K562 (cell line): Measurements from ENCODE around the gene MLLT1. TPM values are rescaled to one million over a fixed set of nuclear protein-coding genes. Genes with fewer than 3 reads are reported as not detected.

Source experiments
- BDP1 ChIP-seq: IDR thresholded peaks from 3 replicates; pipeline ENCODE4 v1.6.1; 2011; ENCODE audit not compliant: insufficient read length, insufficient read depth
- CAMTA2 ChIP-seq: fragments of 250-450 bp; sonication (Bioruptor Pico); conservative IDR thresholded peaks from 2 replicates; pipeline ENCODE4 v1.5.1; 2022
- CEBPG ChIP-seq, 3 experiments: fragments of 200-800 bp in 1 of 3; sonication (Bioruptor generic) in 1 of 3; sonication (generic) in 1 of 3; formaldehyde crosslinking in 1 of 3; IDR thresholded peaks in 2 of 3; conservative IDR thresholded peaks in 1 of 3; 2 replicates each; pipeline versions ENCODE4 v1.6.1 to v1.8.0; 2016 to 2022; ENCODE audit warnings: missing compliant biosample characterization in 2 of 3, missing genetic modification characterization in 2 of 3, mild to moderate bottlenecking in 1 of 3, missing genetic modification reagents in 1 of 3
- CHAMP1 ChIP-seq: fragments of 450-650 bp; IDR thresholded peaks from 2 replicates; pipeline ENCODE4 v1.6.1; 2016; ENCODE audit warnings: mild to moderate bottlenecking
- EZH2 ChIP-seq: IDR thresholded peaks from 2 replicates; pipeline ENCODE4 v1.6.1; 2012; ENCODE audit warnings: low read depth, mild to moderate bottlenecking, inconsistent platforms, low read length, borderline replicate concordance
- IFI16 ChIP-seq: fragments of 250-450 bp; sonication (Bioruptor Pico); IDR thresholded peaks from 2 replicates; pipeline ENCODE4 v2.1.2; 2022; ENCODE audit warnings: mild to moderate bottlenecking, inconsistent platforms
- KLF6 ChIP-seq: fragments of 250-450 bp; sonication (Bioruptor Pico); IDR thresholded peaks from 2 replicates; pipeline ENCODE4 v1.4.0; 2020; ENCODE audit warnings: mild to moderate bottlenecking, moderate library complexity, borderline replicate concordance
- LEF1 ChIP-seq: fragments of 450-650 bp; IDR thresholded peaks from 2 replicates; pipeline ENCODE4 v1.6.1; 2016; ENCODE audit warnings: mild to moderate bottlenecking
- MCM3 ChIP-seq: fragments of 450-650 bp; IDR thresholded peaks from 2 replicates; pipeline ENCODE4 v1.6.1; 2016
- NR2C1 ChIP-seq, 2 experiments: fragments of 450-650 bp; IDR thresholded peaks; 2 replicates each; pipeline ENCODE4 v1.6.1; 2017; ENCODE audit warnings: mild to moderate bottlenecking in 2 of 2, antibody characterized with exemption in 1 of 2, inconsistent platforms in 1 of 2, missing compliant biosample characterization in 1 of 2, missing genetic modification characterization in 1 of 2
- RCOR1 ChIP-seq, 2 experiments: IDR thresholded peaks; 2 replicates each; pipeline ENCODE4 v1.6.1; 2012; ENCODE audit warnings: low read depth in 2 of 2, low read length in 2 of 2, borderline replicate concordance in 1 of 2, improper control_type of control experiment in 1 of 2
- RUNX1 ChIP-seq: sonication (generic); IDR thresholded peaks from 2 replicates; pipeline ENCODE4 v1.6.1; 2016; ENCODE audit warnings: antibody characterized with exemption, low read depth
- SMARCA5 ChIP-seq: fragments of 450-650 bp; IDR thresholded peaks from 2 replicates; pipeline ENCODE4 v1.6.1; 2016
- VEZF1 ChIP-seq: fragments of 200-800 bp; sonication (Bioruptor generic); IDR thresholded peaks from 2 replicates; pipeline ENCODE4 v1.6.1; 2017; ENCODE audit warnings: missing genetic modification characterization, missing compliant biosample characterization
- ZFX ChIP-seq: sonication (generic); formaldehyde crosslinking; IDR thresholded peaks from 2 replicates; pipeline ENCODE4 v1.8.0; 2022; ENCODE audit warnings: mild to moderate bottlenecking, missing genetic modification reagents, moderate library complexity
- ZNF79 ChIP-seq: fragments of 250-450 bp; sonication (Bioruptor Pico); IDR thresholded peaks from 2 replicates; pipeline ENCODE4 v1.4.0; 2020; ENCODE audit warnings: low read depth, mild to moderate bottlenecking, moderate library complexity
- polyA plus RNA-seq, 8 experiments: library from polyadenylated mRNA; depleted of rRNA in 4 of 8; stranded (reverse) in 5 of 8; unstranded in 3 of 8; fragments of >200 nt; fragmentation: Nextera tagmentation in 2 of 8; fragmentation: Illumina TruSeq in 1 of 8; extraction: Ambion mirVana in 2 of 8; extraction: Trizol in 1 of 8; gene quantifications; 2 replicates each; pipeline versions ENCODE4 v1.2.1 to v1.2.3, GENCODE V29; 2011 to 2014; ENCODE audit warnings: inconsistent platforms in 1 of 8, missing spikeins in 1 of 8
- total RNA-seq, 7 experiments: library from RNA; depleted of rRNA in 6 of 7; stranded (reverse); fragments of >200 nt in 6 of 7; fragmentation: Illumina TruSeq in 2 of 7; extraction: Trizol in 2 of 7; gene quantifications; 2 replicates each; pipeline versions ENCODE4 v1.2.1 to v1.2.3, GENCODE V29; 2011 to 2021; ENCODE audit warnings: low replicate concordance in 1 of 7
- TF ChIP-seq, protein P1 (sequence below): fragments of 200-800 bp; sonication (Bioruptor generic); IDR thresholded peaks from 2 replicates; pipeline ENCODE4 v1.6.1; 2016; ENCODE audit warnings: missing genetic modification characterization, missing compliant biosample characterization

The MLLT1 gene
- total and polyA plus RNA-seq, 9 of the 15 experiments (the other 6 are each of a cell fraction or from before 2014, with no cell fraction given), result 0.23 to 63.5 (median 15.4) TPM

DNA sequence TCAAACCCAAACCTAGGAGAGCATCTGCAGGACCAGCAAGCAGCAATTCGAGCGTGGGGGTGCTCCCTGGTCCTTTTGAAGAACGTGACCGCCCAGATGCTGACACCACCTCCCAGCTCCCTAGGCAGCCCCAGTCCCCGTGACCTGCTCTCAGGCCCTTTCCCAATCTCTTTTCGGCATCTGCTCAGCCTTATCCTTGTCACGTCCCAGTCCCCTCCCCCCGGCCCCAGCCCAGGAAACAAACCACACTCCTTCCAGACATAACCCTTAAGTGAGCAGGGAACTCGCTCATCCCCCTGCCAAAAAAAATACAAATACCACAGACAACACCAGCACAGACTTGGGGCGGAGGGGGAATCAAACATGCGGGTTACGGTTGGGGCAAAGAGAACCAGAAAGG is 3.3 kb downstream of the MLLT1 start (continued):
- TF ChIP-seq EZH2, result no peak
- TF ChIP-seq, protein P1, sequence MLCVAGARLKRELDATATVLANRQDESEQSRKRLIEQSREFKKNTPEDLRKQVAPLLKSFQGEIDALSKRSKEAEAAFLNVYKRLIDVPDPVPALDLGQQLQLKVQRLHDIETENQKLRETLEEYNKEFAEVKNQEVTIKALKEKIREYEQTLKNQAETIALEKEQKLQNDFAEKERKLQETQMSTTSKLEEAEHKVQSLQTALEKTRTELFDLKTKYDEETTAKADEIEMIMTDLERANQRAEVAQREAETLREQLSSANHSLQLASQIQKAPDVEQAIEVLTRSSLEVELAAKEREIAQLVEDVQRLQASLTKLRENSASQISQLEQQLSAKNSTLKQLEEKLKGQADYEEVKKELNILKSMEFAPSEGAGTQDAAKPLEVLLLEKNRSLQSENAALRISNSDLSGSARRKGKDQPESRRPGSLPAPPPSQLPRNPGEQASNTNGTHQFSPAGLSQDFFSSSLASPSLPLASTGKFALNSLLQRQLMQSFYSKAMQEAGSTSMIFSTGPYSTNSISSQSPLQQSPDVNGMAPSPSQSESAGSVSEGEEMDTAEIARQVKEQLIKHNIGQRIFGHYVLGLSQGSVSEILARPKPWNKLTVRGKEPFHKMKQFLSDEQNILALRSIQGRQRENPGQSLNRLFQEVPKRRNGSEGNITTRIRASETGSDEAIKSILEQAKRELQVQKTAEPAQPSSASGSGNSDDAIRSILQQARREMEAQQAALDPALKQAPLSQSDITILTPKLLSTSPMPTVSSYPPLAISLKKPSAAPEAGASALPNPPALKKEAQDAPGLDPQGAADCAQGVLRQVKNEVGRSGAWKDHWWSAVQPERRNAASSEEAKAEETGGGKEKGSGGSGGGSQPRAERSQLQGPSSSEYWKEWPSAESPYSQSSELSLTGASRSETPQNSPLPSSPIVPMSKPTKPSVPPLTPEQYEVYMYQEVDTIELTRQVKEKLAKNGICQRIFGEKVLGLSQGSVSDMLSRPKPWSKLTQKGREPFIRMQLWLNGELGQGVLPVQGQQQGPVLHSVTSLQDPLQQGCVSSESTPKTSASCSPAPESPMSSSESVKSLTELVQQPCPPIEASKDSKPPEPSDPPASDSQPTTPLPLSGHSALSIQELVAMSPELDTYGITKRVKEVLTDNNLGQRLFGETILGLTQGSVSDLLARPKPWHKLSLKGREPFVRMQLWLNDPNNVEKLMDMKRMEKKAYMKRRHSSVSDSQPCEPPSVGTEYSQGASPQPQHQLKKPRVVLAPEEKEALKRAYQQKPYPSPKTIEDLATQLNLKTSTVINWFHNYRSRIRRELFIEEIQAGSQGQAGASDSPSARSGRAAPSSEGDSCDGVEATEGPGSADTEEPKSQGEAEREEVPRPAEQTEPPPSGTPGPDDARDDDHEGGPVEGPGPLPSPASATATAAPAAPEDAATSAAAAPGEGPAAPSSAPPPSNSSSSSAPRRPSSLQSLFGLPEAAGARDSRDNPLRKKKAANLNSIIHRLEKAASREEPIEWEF (CRISPR knock-in tag), result no peak
- TF ChIP-seq KLF6 (CRISPR knock-in tag), result no peak
- TF ChIP-seq MCM3, result no peak
- TF ChIP-seq SMARCA5, result no peak
- no peak for TF ChIP-seq RUNX1
- TF ChIP-seq ZNF79 (CRISPR knock-in tag), result no peak
- TF ChIP-seq VEZF1 (CRISPR knock-in tag), result peak; percentile 88
- TF ChIP-seq CEBPG (CRISPR knock-in tag; IDR thresholded peaks at IDR 0.05), result no peak
- no peak for TF ChIP-seq CEBPG (tag; conservative IDR thresholded peaks at IDR 0.05 in 1 of 2, IDR thresholded peaks at IDR 0.05 in 1 of 2)
- no peak for TF ChIP-seq BDP1
- no peak for TF ChIP-seq CHAMP1
- peak in 1 of 2 experiments; percentile 91; a peak in 2 of 4 replicates for TF ChIP-seq RCOR1 (IDR thresholded peaks at IDR 0.05; ENCODE audit: borderline replicate concordance in 1 of 2, low read depth in 2 of 2, low read length in 2 of 2)
- TF ChIP-seq ZFX (CRISPR knock-in tag), result no peak
- no peak for TF ChIP-seq IFI16 (CRISPR knock-in tag)
- no peak for TF ChIP-seq NR2C1 (IDR thresholded peaks at IDR 0.05)
- no peak for TF ChIP-seq NR2C1 (tag; IDR thresholded peaks at IDR 0.05)
- TF ChIP-seq CAMTA2 (CRISPR knock-in tag), result no peak
- TF ChIP-seq LEF1, result peak; percentile 95
